AML-193 (cell line): ENCODE results near the gene THSD7A.
A peak's percentile ranks its signal among the peaks of the same experiment; 100 is the strongest.

Source experiments
- DNase-seq, 2 experiments: peaks; one replicate each; lab custom pipeline; 2025; lab: John Stamatoyannopoulos, UW

THSD7A gene

GRCh38 chr7:11817111-11817740, 14.8 kb downstream of the THSD7A start:
- DNase-seq = no peak

GRCh38 chr7:11811709-11812108, 20.3 kb downstream of the THSD7A start:
- DNase-seq = no peak

- DNase-seq = no peak
Measured at GRCh38 chr7:11810043-11810625, 21.9 kb downstream of the THSD7A start.

- no peak for DNase-seq
Measured at GRCh38 chr7:11807000-11807399, 25.0 kb downstream of the THSD7A start.

- no peak for DNase-seq
Measured at GRCh38 chr7:11804621-11805020, 27.4 kb downstream of the THSD7A start.

- no peak for DNase-seq
Measured at GRCh38 chr7:11795231-11795630, 36.8 kb downstream of the THSD7A start.

GRCh38 chr7:11792166-11792565, 39.8 kb downstream of the THSD7A start:
- no peak for DNase-seq

- no peak for DNase-seq
Measured at GRCh38 chr7:11788568-11788967, 43.4 kb downstream of the THSD7A start.

- no peak for DNase-seq
Measured at GRCh38 chr7:11787534-11787933, 44.5 kb downstream of the THSD7A start.

GRCh38 chr7:11786186-11786585, 45.8 kb downstream of the THSD7A start:
- no peak for DNase-seq

- DNase-seq = no peak
Measured at GRCh38 chr7:11784769-11785536, 47.0 kb downstream of the THSD7A start.

- no peak for DNase-seq
Measured at GRCh38 chr7:11779864-11780674, 51.9 kb downstream of the THSD7A start.

GRCh38 chr7:11776039-11776438, 56.0 kb downstream of the THSD7A start:
- DNase-seq = no peak

GRCh38 chr7:11775401-11775800, 56.6 kb downstream of the THSD7A start:
- DNase-seq = no peak

GRCh38 chr7:11768263-11768662, 63.7 kb downstream of the THSD7A start:
- DNase-seq = no peak

- peak; percentile 29 to 31 for DNase-seq
Measured at GRCh38 chr7:11767148-11767547, 64.8 kb downstream of the THSD7A start.

- peak; percentile 84 to 88 for DNase-seq
Measured at GRCh38 chr7:11760372-11760771, 71.6 kb downstream of the THSD7A start.

- no peak for DNase-seq
Measured at GRCh38 chr7:11758627-11759111, 73.3 kb downstream of the THSD7A start.

GRCh38 chr7:11757153-11757552, 74.8 kb downstream of the THSD7A start:
- no peak for DNase-seq

- no peak for DNase-seq
Measured at GRCh38 chr7:11754933-11755332, 77.1 kb downstream of the THSD7A start.

GRCh38 chr7:11754123-11754522, 77.9 kb downstream of the THSD7A start:
- DNase-seq = no peak

GRCh38 chr7:11753433-11753832, 78.6 kb downstream of the THSD7A start:
- no peak for DNase-seq
